ENCODE data around the gene KDM5B. TPM values are rescaled to one million over a fixed set of nuclear protein-coding genes. Genes with fewer than 3 reads are reported as not detected.

Gene KDM5B
- 100 to 1,000 TPM in 1 of 2 donors, 10 to 100 TPM in 1; 82.3 to 114 TPM for total RNA-seq
- 10 to 100 TPM; 60.2 to 65.9 TPM for polyA plus RNA-seq (ENCODE audit: insufficient read length in 2 of 2)
- long read RNA-seq, donor 1, full-length matches to known transcripts: 22 of 22 reads
- long read RNA-seq, donor 1, partial matches to known transcripts: 0 of 22 reads
- long read RNA-seq, donor 1, other reads (novel, unspliced or antisense): 0 of 22 reads
- long read RNA-seq, donor 2, full-length matches to known transcripts: 12 of 12 reads
- long read RNA-seq, donor 2, partial matches to known transcripts: 0 of 12 reads
- long read RNA-seq, donor 2, other reads (novel, unspliced or antisense): 0 of 12 reads
- long read RNA-seq, donor 3, transcript KDM5B-224 (5 exons, 3,691 nt): major isoform, 5 of 10 reads
- long read RNA-seq, donor 3, partial matches to known transcripts: 0 of 10 reads
- long read RNA-seq, donor 3, other reads (novel, unspliced or antisense): 0 of 10 reads
- long read RNA-seq, donor 4, full-length matches to known transcripts: 30 of 30 reads
- long read RNA-seq, donor 4, partial matches to known transcripts: 0 of 30 reads
- long read RNA-seq, donor 4, other reads (novel, unspliced or antisense): 0 of 30 reads

DNA sequence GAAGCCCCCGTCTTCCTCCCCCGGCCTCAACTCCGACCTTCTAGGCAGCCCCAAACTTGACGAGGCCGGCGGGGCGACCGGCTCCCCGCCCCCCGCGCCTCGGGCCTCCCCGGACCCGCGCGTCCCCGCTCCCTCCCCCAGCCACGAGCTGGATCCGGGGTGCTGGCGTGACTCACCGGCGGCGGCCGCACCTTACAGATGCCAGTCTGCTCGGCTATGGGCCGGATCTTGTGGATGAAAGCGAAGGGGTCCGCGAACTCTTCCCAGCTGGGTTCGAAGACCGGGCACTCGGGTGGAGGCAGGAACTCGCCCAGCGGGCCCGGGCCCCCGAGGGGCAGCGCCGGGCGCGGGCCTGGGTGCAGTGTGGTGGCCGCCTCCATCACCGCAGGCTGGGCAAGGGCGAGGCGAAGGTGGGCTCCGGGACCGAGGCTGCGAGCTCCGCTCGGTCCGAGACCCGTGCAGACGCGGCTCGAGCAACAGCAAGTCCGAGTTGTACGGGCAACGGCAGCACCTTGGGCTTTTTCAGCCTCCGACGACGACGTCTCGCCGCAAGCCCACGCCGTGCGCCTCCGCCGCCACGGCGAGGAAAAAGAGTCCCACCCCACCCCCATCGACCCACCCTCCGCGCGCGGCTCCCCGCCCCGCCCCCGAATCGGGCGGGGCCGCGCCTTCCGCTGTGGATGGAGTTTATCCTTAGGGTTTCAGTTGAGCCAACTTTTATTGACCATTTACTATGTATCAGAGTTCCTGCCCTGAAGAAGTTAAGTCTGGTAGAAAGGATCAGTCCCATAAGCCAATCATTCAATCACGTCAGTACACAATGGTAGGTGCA, at the start of gene KDM5B:
TSS of gene KDM5B (minus strand) at position 496 of the 832 bp plus-strand sequence. CDS start at position 380, 116 bp downstream.
- no peaks in the 10 kb centered on the region for H3K9me3 ChIP-seq (ENCODE audit: control insufficient read depth, insufficient read depth, low read length)
- DNase-seq (ENCODE audit: low read depth in 4 of 6, low spot score in 6 of 6): peak in 5 of 6 donors; percentile 61 to 92 (median 74)
- H3K27me3 ChIP-seq (ENCODE audit: control insufficient read depth, insufficient read depth, low read length): no peaks in the 10 kb centered on the region
- no peaks in the 10 kb centered on the region for H3K36me3 ChIP-seq (ENCODE audit: control insufficient read depth, insufficient read depth, low read length)
- H3K27ac ChIP-seq (ENCODE audit: low read depth, low read length): peak within 1 kb of the TSS; percentile 69
- peak within 1 kb of the TSS; percentile 62 for H3K4me3 ChIP-seq (ENCODE audit: low read depth, low read length)
- peaks cover 22% of the 10 kb centered on the region for H3K4me1 ChIP-seq (ENCODE audit: control insufficient read depth, insufficient read depth, low read length)
- under 1% methylated on average over 58 of the region's 84 CpGs for WGBS (ENCODE audit: insufficient coverage)

DNA sequence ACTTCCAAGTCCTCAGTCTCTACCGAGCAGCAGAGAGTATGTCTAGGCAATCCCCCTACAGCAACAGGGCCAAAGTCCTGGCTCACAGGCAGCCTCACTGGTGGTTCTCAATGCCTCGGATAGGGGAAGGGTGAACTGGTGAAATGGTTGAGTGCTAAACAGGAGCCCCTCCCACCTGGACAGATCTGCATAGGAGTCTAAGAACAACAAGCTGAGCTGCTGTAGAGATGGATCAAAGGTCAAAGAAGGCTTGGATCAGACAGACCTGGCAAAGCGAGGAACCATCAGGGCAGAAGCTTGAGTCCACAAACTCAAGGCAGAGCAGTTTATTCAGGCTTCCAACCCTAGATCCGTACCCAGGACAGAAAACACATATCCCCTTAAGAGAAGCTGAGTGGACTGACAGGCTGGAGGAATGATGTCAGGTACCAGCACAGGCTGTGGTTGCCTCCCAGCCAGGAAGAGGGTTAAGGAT, 49.0 kb upstream of the KDM5B start:
- 57% methylated on average over 3 of the region's 4 CpGs for WGBS (ENCODE audit: insufficient coverage)
- no peak for DNase-seq (ENCODE audit: low read depth in 4 of 6, low spot score in 6 of 6)
- H3K27me3 ChIP-seq (ENCODE audit: control insufficient read depth, insufficient read depth, low read length): no peaks in the 10 kb centered on the region
- H3K9me3 ChIP-seq (ENCODE audit: control insufficient read depth, insufficient read depth, low read length): no peaks in the 10 kb centered on the region
- H3K4me1 ChIP-seq (ENCODE audit: control insufficient read depth, insufficient read depth, low read length): peaks cover 21% of the 10 kb centered on the region
- no peak overlapping the region for H3K4me3 ChIP-seq (ENCODE audit: low read depth, low read length)
- peaks cover 12% of the 10 kb centered on the region for H3K36me3 ChIP-seq (ENCODE audit: control insufficient read depth, insufficient read depth, low read length)
- no peak overlapping the region for H3K27ac ChIP-seq (ENCODE audit: low read depth, low read length)

- Histone ChIP-seq H3K27me3 (ENCODE audit: control insufficient read depth, insufficient read depth, low read length) (no peaks in the 10 kb centered on the region), H3K36me3 (ENCODE audit: control insufficient read depth, insufficient read depth, low read length) (peaks cover 12% of the 10 kb centered on the region), H3K27ac (ENCODE audit: low read depth, low read length) (no peak overlapping the region), H3K4me1 (ENCODE audit: control insufficient read depth, insufficient read depth, low read length) (peaks cover 18% of the 10 kb centered on the region), H3K9me3 (ENCODE audit: control insufficient read depth, insufficient read depth, low read length) (no peaks in the 10 kb centered on the region), H3K4me3 (ENCODE audit: low read depth, low read length) (no peak overlapping the region)
- DNase-seq (ENCODE audit: low read depth in 4 of 6, low spot score in 6 of 6): no peak
- no CpG with 5 or more reads among the region's 2 CpGs for WGBS (ENCODE audit: insufficient coverage)
These were observed 47.8 kb upstream of the KDM5B start for GRCh38 chr1:202856014-202856413.

DNA sequence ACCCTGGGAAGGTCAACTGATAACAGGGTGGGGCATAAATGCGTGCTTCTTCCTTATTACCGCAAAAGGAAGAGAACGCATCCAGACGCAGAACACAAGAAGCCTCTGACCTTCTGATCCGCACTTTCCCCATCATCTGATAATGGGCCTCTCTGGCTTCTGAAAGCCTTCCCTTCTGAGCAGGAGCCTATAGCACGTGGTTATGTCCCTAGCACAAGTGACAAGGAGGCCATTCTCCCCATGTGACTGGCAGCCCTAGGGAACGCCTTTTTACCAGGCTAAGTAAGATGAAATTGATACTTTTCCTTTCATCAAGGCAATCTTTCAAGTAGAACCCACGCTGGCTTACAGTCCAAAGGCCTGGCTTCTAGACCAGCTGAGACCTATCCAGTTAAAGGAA, 46.6 kb upstream of the KDM5B start:
- H3K4me3 ChIP-seq (ENCODE audit: low read depth, low read length): no peak overlapping the region
- 91% methylated on average over 8 of the region's 8 CpGs for WGBS (ENCODE audit: insufficient coverage)
- peaks cover 15% of the 10 kb centered on the region for H3K4me1 ChIP-seq (ENCODE audit: control insufficient read depth, insufficient read depth, low read length)
- H3K9me3 ChIP-seq (ENCODE audit: control insufficient read depth, insufficient read depth, low read length): no peaks in the 10 kb centered on the region
- H3K36me3 ChIP-seq (ENCODE audit: control insufficient read depth, insufficient read depth, low read length): peaks cover 12% of the 10 kb centered on the region
- DNase-seq (ENCODE audit: low read depth in 4 of 6, low spot score in 6 of 6): no peak
- H3K27me3 ChIP-seq (ENCODE audit: control insufficient read depth, insufficient read depth, low read length): no peaks in the 10 kb centered on the region
- H3K27ac ChIP-seq (ENCODE audit: low read depth, low read length): no peak overlapping the region

- DNase-seq (ENCODE audit: low read depth in 4 of 6, low spot score in 6 of 6): peak in 2 of 6 donors; percentile 41 to 42
- no peak overlapping the region for H3K4me3 ChIP-seq (ENCODE audit: low read depth, low read length)
- no peak overlapping the region for H3K27ac ChIP-seq (ENCODE audit: low read depth, low read length)
- WGBS (ENCODE audit: insufficient coverage): 56% methylated on average over 12 of the region's 15 CpGs
- H3K9me3 ChIP-seq (ENCODE audit: control insufficient read depth, insufficient read depth, low read length): no peaks in the 10 kb centered on the region
- H3K4me1 ChIP-seq (ENCODE audit: control insufficient read depth, insufficient read depth, low read length): peaks cover 11% of the 10 kb centered on the region
- no peaks in the 10 kb centered on the region for H3K27me3 ChIP-seq (ENCODE audit: control insufficient read depth, insufficient read depth, low read length)
- H3K36me3 ChIP-seq (ENCODE audit: control insufficient read depth, insufficient read depth, low read length): peaks cover 7% of the 10 kb centered on the region
These were observed 44.1 kb upstream of the KDM5B start for GRCh38 chr1:202852163-202852904.

- 91% methylated on average over 6 of the region's 7 CpGs for WGBS (ENCODE audit: insufficient coverage)
- Histone ChIP-seq H3K36me3 (ENCODE audit: control insufficient read depth, insufficient read depth, low read length) (peaks cover 3% of the 10 kb centered on the region), H3K4me1 (ENCODE audit: control insufficient read depth, insufficient read depth, low read length) (peaks cover 11% of the 10 kb centered on the region), H3K27ac (ENCODE audit: low read depth, low read length) (no peak overlapping the region), H3K27me3 (ENCODE audit: control insufficient read depth, insufficient read depth, low read length) (no peaks in the 10 kb centered on the region), H3K4me3 (ENCODE audit: low read depth, low read length) (no peak overlapping the region), H3K9me3 (ENCODE audit: control insufficient read depth, insufficient read depth, low read length) (no peaks in the 10 kb centered on the region)
- peak in 1 of 6 donors; percentile 12 for DNase-seq (ENCODE audit: low read depth in 4 of 6, low spot score in 6 of 6)
These were observed 42.6 kb upstream of the KDM5B start for GRCh38 chr1:202850593-202851362.

GRCh38 chr1:202848191-202848542, 39.9 kb upstream of the KDM5B start:
- H3K27ac ChIP-seq (ENCODE audit: low read depth, low read length): no peak overlapping the region
- DNase-seq (ENCODE audit: low read depth in 4 of 6, low spot score in 6 of 6): no peak
- no peaks in the 10 kb centered on the region for H3K36me3 ChIP-seq (ENCODE audit: control insufficient read depth, insufficient read depth, low read length)
- no peaks in the 10 kb centered on the region for H3K27me3 ChIP-seq (ENCODE audit: control insufficient read depth, insufficient read depth, low read length)
- no peak overlapping the region for H3K4me3 ChIP-seq (ENCODE audit: low read depth, low read length)
- peaks cover 21% of the 10 kb centered on the region for H3K4me1 ChIP-seq (ENCODE audit: control insufficient read depth, insufficient read depth, low read length)
- WGBS (ENCODE audit: insufficient coverage): 67% methylated on average over 1 of the region's 2 CpGs
- no peaks in the 10 kb centered on the region for H3K9me3 ChIP-seq (ENCODE audit: control insufficient read depth, insufficient read depth, low read length)

- no peak for DNase-seq (ENCODE audit: low read depth in 4 of 6, low spot score in 6 of 6)
- H3K27me3 ChIP-seq (ENCODE audit: control insufficient read depth, insufficient read depth, low read length): no peaks in the 10 kb centered on the region
- WGBS (ENCODE audit: insufficient coverage): 90% methylated on average over 3 of the region's 6 CpGs
These were observed 36.7 kb upstream of the KDM5B start for GRCh38 chr1:202844935-202845334.

More at GRCh38 chr1:202844935-202845334, 36.7 kb upstream of the KDM5B start:
- Histone ChIP-seq H3K27ac (ENCODE audit: low read depth, low read length) (no peak overlapping the region), H3K4me3 (ENCODE audit: low read depth, low read length) (no peak overlapping the region), H3K9me3 (ENCODE audit: control insufficient read depth, insufficient read depth, low read length) (no peaks in the 10 kb centered on the region), H3K36me3 (ENCODE audit: control insufficient read depth, insufficient read depth, low read length) (no peaks in the 10 kb centered on the region), H3K4me1 (ENCODE audit: control insufficient read depth, insufficient read depth, low read length) (peaks cover 20% of the 10 kb centered on the region)

Measured in spinal cord (tissue), 10 donors.